HL-60 (cell line): ENCODE results near the gene NCF4.

ENCODE experiments used
- DNase-seq, 2 experiments: peaks; one replicate each; pipeline ENCODE4 v3.0.0-alpha.2; 2010 to 2020; ENCODE audit warnings: low read depth in 1 of 2, low spot score in 1 of 2
- H3K27ac ChIP-seq: fragments of 250-450 bp; sonication (Bioruptor Pico); replicated peaks from 2 replicates; pipeline ENCODE4 v1.5.1; 2020; ENCODE audit warnings: mild to moderate bottlenecking, moderate library complexity
- H3K27me3 ChIP-seq: fragments of 250-450 bp; sonication (Bioruptor Pico); 2 replicates; pipeline ENCODE4 v1.5.1; 2021; ENCODE audit warnings: mild to moderate bottlenecking, moderate library complexity; ENCODE audit not compliant: insufficient read depth, poor library complexity, severe bottlenecking
- H3K4me3 ChIP-seq: replicated peaks from 2 replicates; pipeline ENCODE4 v1.5.1; 2011; ENCODE audit warnings: mild to moderate bottlenecking, control low read depth, low read length; ENCODE audit not compliant: insufficient read depth
- CTCF ChIP-seq: IDR thresholded peaks from one replicate; pipeline ENCODE4 v1.5.1; 2011; ENCODE audit warnings: low read length, control low read depth, inconsistent platforms; ENCODE audit not compliant: insufficient read depth
- GABPA ChIP-seq: IDR thresholded peaks from 2 replicates; pipeline ENCODE4 v1.6.1; 2012; ENCODE audit warnings: low read depth
- POLR2AphosphoS5 ChIP-seq: IDR thresholded peaks from 2 replicates; pipeline ENCODE4 v1.6.1; 2012; ENCODE audit warnings: low read depth
- REST ChIP-seq: IDR thresholded peaks from 2 replicates; pipeline ENCODE4 v1.6.1; 2012; ENCODE audit warnings: low read depth; ENCODE audit not compliant: insufficient replicate concordance
- SPI1 ChIP-seq: IDR thresholded peaks from 2 replicates; pipeline ENCODE4 v1.6.1; 2012; ENCODE audit warnings: low read depth, mild to moderate bottlenecking, borderline replicate concordance

The NCF4 gene

GRCh38 chr22:36907253-36908195, 46.7 kb downstream of the NCF4 start:
- H3K27me3 ChIP-seq = no peaks in the 10 kb centered on the region
- H3K4me3 ChIP-seq = no peak overlapping the region
- no peak for TF ChIP-seq GABPA
- TF ChIP-seq SPI1 = no peak
- TF ChIP-seq REST = no peak
- TF ChIP-seq POLR2AphosphoS5 = no peak
- no peak for TF ChIP-seq CTCF
- H3K27ac ChIP-seq = no peak overlapping the region
- DNase-seq = no peak

DNA sequence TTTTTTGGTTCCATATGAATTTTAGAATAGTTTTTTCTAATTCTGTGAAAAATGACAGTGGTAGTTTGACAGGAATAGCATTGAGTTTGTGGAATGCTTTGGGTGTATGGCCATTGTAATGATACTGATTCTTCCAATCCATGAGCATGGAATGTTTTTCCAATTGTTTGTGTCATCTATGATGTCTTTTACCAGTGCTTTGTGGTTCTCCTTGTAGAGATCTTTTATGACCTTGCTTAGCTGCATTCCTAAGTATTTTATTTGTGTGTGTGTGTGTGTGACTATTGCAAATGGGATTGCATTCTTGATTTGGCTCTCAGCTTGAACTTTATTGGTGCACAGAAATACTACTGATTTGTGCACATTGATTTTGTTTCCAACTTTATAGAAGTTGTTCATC, 49.7 kb downstream of the NCF4 start:
- no peaks in the 10 kb centered on the region for H3K27me3 ChIP-seq

More for the DNA sequence above, 49.7 kb downstream of the NCF4 start:
- H3K27ac ChIP-seq = no peak overlapping the region
- TF ChIP-seq SPI1 (no peak), GABPA (no peak), POLR2AphosphoS5 (no peak), REST (no peak), CTCF (no peak)
- DNase-seq = no peak
- H3K4me3 ChIP-seq = no peak overlapping the region
